Right atrium auricular region (tissue), 2 donors: ENCODE results near the gene BTG4. TPM values are rescaled to one million over a fixed set of nuclear protein-coding genes. Genes with fewer than 3 reads are reported as not detected.

Source experiments
- DNase-seq: peaks from one replicate; pipeline ENCODE4 v3.0.0-alpha.2; 2019; ENCODE audit warnings: low spot score
- H3K27ac ChIP-seq, 2 donors: fragments of 200-600 bp; sonication (generic); 1 replicate in 1 of 2; 2 replicates in 1 of 2; pipeline ENCODE4 v1.5.1; 2016 to 2019
- H3K27me3 ChIP-seq, 2 donors: fragments of 200-600 bp; sonication (generic); one replicate each; pipeline versions ENCODE4 v1.5.1 to v1.6.0; 2017 to 2019
- H3K36me3 ChIP-seq: fragments of 200-600 bp; sonication (generic); one replicate; pipeline ENCODE4 v1.5.1; 2016
- H3K4me1 ChIP-seq, 2 donors: fragments of 200-600 bp; sonication (generic); one replicate each; pipeline versions ENCODE4 v1.5.1 to v1.6.0; 2017 to 2019
- H3K4me3 ChIP-seq, 2 donors: fragments of 200-600 bp; sonication (generic); 1 replicate in 1 of 2; 2 replicates in 1 of 2; pipeline ENCODE4 v1.5.1; 2017 to 2019; ENCODE audit warnings: mild to moderate bottlenecking in 1 of 2, moderate library complexity in 1 of 2
- H3K9me3 ChIP-seq, 2 donors: fragments of 200-600 bp; sonication (generic); one replicate each; pipeline ENCODE4 v1.5.1; 2019
- CTCF ChIP-seq, 2 donors: fragments of 200-600 bp; sonication (generic); IDR thresholded peaks; one replicate each; pipeline ENCODE4 v1.5.1; 2019; ENCODE audit warnings: antibody characterized with exemption in 2 of 2
- total RNA-seq, 2 donors: library from RNA; depleted of rRNA; stranded (reverse); fragments of >200 nt; gene quantifications; one replicate each; pipeline ENCODE4 v1.1.0, GENCODE V29; 2016

Gene BTG4
- total RNA-seq, 2 donors from 2014 or later: not detected

- Histone ChIP-seq H3K36me3 (no peaks in the 10 kb centered on the region), H3K27ac (no peak overlapping the region), H3K9me3 (peaks cover 0 to 6% of the 10 kb centered on the region in 2 donors), H3K27me3 (no peaks in the 10 kb centered on the region), H3K4me1 (no peaks in the 10 kb centered on the region), H3K4me3 (no peak overlapping the region)
- no peak for DNase-seq
- no peak for TF ChIP-seq CTCF (IDR thresholded peaks at IDR 0.05)
Observed at GRCh38 chr11:111472228-111472627, 40.0 kb downstream of the BTG4 start.

DNA sequence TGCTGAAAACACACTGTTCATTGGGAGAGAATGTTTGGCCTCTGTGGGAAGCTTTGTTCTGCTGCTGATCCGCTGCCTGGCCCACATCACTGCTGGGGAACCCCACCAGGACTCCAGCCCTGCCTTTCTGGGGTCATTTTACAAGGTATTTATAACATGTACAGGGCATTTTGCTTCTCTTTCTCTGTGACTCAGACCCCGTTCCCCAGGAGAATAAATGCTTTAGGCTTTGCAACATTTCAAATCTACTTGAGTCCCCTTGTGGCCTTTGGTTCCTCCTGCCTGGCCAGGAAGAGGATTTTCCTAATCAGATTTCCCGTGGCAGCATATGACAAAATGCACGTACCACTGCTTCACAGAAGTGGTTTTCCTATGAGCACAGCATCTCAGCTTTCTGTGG, 43.0 kb downstream of the BTG4 start:
- DNase-seq: no peak
- Histone ChIP-seq H3K27me3 (no peaks in the 10 kb centered on the region), H3K4me1 (no peaks in the 10 kb centered on the region), H3K9me3 (no peaks in the 10 kb centered on the region), H3K27ac (no peak overlapping the region), H3K4me3 (no peak overlapping the region), H3K36me3 (no peaks in the 10 kb centered on the region)
- TF ChIP-seq CTCF (IDR thresholded peaks at IDR 0.05): no peak

- H3K27me3 ChIP-seq: no peaks in the 10 kb centered on the region
- no peak for DNase-seq
- no peak for TF ChIP-seq CTCF (IDR thresholded peaks at IDR 0.05)
- no peaks in the 10 kb centered on the region for H3K9me3 ChIP-seq
- H3K4me1 ChIP-seq: no peaks in the 10 kb centered on the region
- H3K36me3 ChIP-seq: no peaks in the 10 kb centered on the region
- no peak overlapping the region for H3K4me3 ChIP-seq
- no peak overlapping the region for H3K27ac ChIP-seq
Observed at GRCh38 chr11:111466615-111467014, 45.6 kb downstream of the BTG4 start.

GRCh38 chr11:111465400-111465799, 46.8 kb downstream of the BTG4 start:
- DNase-seq: no peak
- Histone ChIP-seq H3K36me3 (no peaks in the 10 kb centered on the region), H3K4me3 (no peak overlapping the region), H3K4me1 (no peaks in the 10 kb centered on the region), H3K27me3 (no peaks in the 10 kb centered on the region), H3K27ac (no peak overlapping the region), H3K9me3 (no peaks in the 10 kb centered on the region)
- no peak for TF ChIP-seq CTCF (IDR thresholded peaks at IDR 0.05)

GRCh38 chr11:111463276-111463675, 48.9 kb downstream of the BTG4 start:
- no peak for DNase-seq
- TF ChIP-seq CTCF (IDR thresholded peaks at IDR 0.05): no peak
- Histone ChIP-seq H3K27me3 (no peaks in the 10 kb centered on the region), H3K27ac (no peak overlapping the region), H3K4me1 (no peaks in the 10 kb centered on the region), H3K9me3 (no peaks in the 10 kb centered on the region), H3K36me3 (no peaks in the 10 kb centered on the region), H3K4me3 (no peak overlapping the region)

DNA sequence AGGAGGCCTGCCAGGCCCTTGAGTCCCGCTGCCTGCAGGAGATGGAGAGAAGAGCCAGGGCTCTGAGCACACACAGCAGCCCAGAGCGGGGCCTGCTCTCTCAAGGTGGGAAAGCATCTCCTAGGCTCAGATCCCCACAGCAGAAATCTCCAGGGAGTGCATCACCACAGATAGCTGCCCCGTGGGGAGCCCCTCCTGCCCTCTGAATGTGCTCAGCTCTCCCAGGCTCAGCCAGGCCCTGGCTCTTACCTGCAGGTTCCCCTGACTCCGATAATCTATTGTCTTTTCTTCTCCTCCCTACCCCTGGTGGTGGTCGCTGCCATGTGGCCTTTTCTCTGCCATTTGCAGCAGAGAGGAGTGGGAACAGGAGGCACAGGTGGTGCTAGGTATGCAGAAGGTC, 49.9 kb downstream of the BTG4 start:
- Histone ChIP-seq H3K4me1 (no peaks in the 10 kb centered on the region), H3K36me3 (no peaks in the 10 kb centered on the region), H3K4me3 (no peak overlapping the region), H3K27me3 (no peaks in the 10 kb centered on the region), H3K27ac (no peak overlapping the region), H3K9me3 (no peaks in the 10 kb centered on the region)
- no peak for DNase-seq
- no peak for TF ChIP-seq CTCF (IDR thresholded peaks at IDR 0.05)
